PC-3 (cell line): ENCODE data around the gene SPHK2. TPM values are rescaled to one million over a fixed set of nuclear protein-coding genes. Genes with fewer than 3 reads are reported as not detected.

Experiments used
- ATAC-seq: fragments of 200-7000 bp; cut with Tn5 transposase; 2 replicates; pipeline ENCODE4 v1.9.1; 2020; ENCODE audit warnings: mild to moderate bottlenecking, moderate library complexity
- BruUV-seq: library from RNA; stranded (reverse); fragments of 400-500 nt; replicated peaks from 2 replicates; lab custom pipeline; 2021; lab: Mats Ljungman, UMichigan
- CTCF ChIA-PET: fragments of 300-600 bp; sonication (Branson Sonifier 250); formaldehyde crosslinking; loops from one replicate; lab custom pipeline; 2022; ENCODE audit warnings: antibody characterized with exemption; lab: Charles Lee
- POLR2A ChIA-PET: fragments of 300-600 bp; sonication (Branson Sonifier 250); formaldehyde crosslinking; loops from one replicate; lab custom pipeline; 2022; ENCODE audit warnings: antibody characterized with exemption; ENCODE audit not compliant: unreplicated experiment; lab: Charles Lee
- DNase-seq: peaks from one replicate; pipeline ENCODE4 v3.0.0-alpha.2; 2015
- H2AFZ ChIP-seq: fragments of 300-600 bp; sonication (generic); 2 replicates; pipeline ENCODE4 v1.6.0; 2016; ENCODE audit warnings: antibody characterized with exemption, low read length
- H3F3A ChIP-seq: fragments of 300-600 bp; sonication (generic); one replicate; pipeline ENCODE4 v1.6.0; 2017; ENCODE audit warnings: antibody characterized with exemption, low read length, control low read depth, mild to moderate bottlenecking; ENCODE audit not compliant: unreplicated experiment
- H3K27ac ChIP-seq: fragments of 300-600 bp; sonication (generic); 2 replicates; pipeline ENCODE4 v1.5.1; 2016; ENCODE audit warnings: mild to moderate bottlenecking, low read length
- H3K27me3 ChIP-seq: fragments of 300-600 bp; sonication (generic); 2 replicates; pipeline ENCODE4 v1.6.1; 2016; ENCODE audit warnings: low read length, mixed read lengths
- H3K36me3 ChIP-seq: fragments of 300-600 bp; sonication (generic); 2 replicates; pipeline ENCODE4 v1.6.1; 2016; ENCODE audit warnings: low read depth, mixed run types, low read length, mixed read lengths
- H3K4me1 ChIP-seq: fragments of 300-600 bp; sonication (generic); 2 replicates; pipeline ENCODE4 v1.5.1; 2016; ENCODE audit warnings: low read length; ENCODE audit not compliant: insufficient read depth
- H3K4me2 ChIP-seq: fragments of 300-600 bp; sonication (generic); 2 replicates; pipeline ENCODE4 v1.6.0; 2016; ENCODE audit warnings: low read length
- H3K4me3 ChIP-seq: fragments of 300-600 bp; sonication (generic); 2 replicates; pipeline ENCODE4 v1.5.1; 2016; ENCODE audit warnings: mild to moderate bottlenecking, low read length, mixed read lengths
- H3K79me2 ChIP-seq: fragments of 300-600 bp; sonication (generic); 2 replicates; pipeline ENCODE4 v1.6.1; 2017; ENCODE audit warnings: low read length, mixed read lengths
- H3K9ac ChIP-seq: fragments of 300-600 bp; sonication (generic); 2 replicates; pipeline ENCODE4 v1.6.0; 2016; ENCODE audit warnings: mild to moderate bottlenecking, low read length
- H3K9me2 ChIP-seq: fragments of 300-600 bp; sonication (generic); replicated peaks from 2 replicates; pipeline ENCODE4 v1.6.1; 2016; ENCODE audit warnings: mixed run types, low read length, mixed read lengths
- H3K9me3 ChIP-seq: fragments of 300-600 bp; sonication (generic); 2 replicates; pipeline ENCODE4 v1.6.1; 2016; ENCODE audit warnings: low read length, mixed read lengths
- H4K20me1 ChIP-seq: fragments of 300-600 bp; sonication (generic); 2 replicates; pipeline ENCODE4 v1.6.1; 2016; ENCODE audit warnings: low read length, mixed read lengths
- EZH2 ChIP-seq: fragments of 300-600 bp; sonication (generic); IDR thresholded peaks from one replicate; pipeline ENCODE4 v1.6.1; 2017; ENCODE audit warnings: antibody characterized with exemption, mild to moderate bottlenecking, low read length; ENCODE audit not compliant: unreplicated experiment
- EZH2phosphoT487 ChIP-seq: fragments of 300-600 bp; sonication (generic); IDR thresholded peaks from 2 replicates; pipeline ENCODE4 v1.6.1; 2018; ENCODE audit warnings: mild to moderate bottlenecking, antibody characterized with exemption, low read length, borderline replicate concordance
- intact Hi-C: fragments of 100-400 bp; cut with micrococcal nuclease; formaldehyde crosslinking; loops from 2 replicates; pipeline ENCODE4 v1.9.0; 2023
- total RNA-seq: library from RNA; depleted of rRNA; stranded (reverse); fragments of >200 nt; gene quantifications from 2 replicates; pipeline ENCODE4 v1.2.3, GENCODE V29; 2014
- TF ChIP-seq, protein P1 (sequence below): fragments of 300-600 bp; sonication (generic); conservative IDR thresholded peaks from 2 replicates; pipeline ENCODE4 v1.5.1; 2017; ENCODE audit warnings: antibody characterized with exemption, low read depth, mild to moderate bottlenecking, low read length

Gene SPHK2
- total RNA-seq, 1 experiment from 2014 or later = 8.5 TPM

GRCh38 chr19:48607359-48607755 lies 11.9 kb upstream of the SPHK2 start:
- no peak overlapping the region for H2AFZ ChIP-seq
- H3K4me1 ChIP-seq = no peaks in the 10 kb centered on the region
- H4K20me1 ChIP-seq = no peaks in the 10 kb centered on the region
- no peaks in the 10 kb centered on the region for H3K9me2 ChIP-seq
- TF ChIP-seq EZH2 (no peak), EZH2phosphoT487 (no peak)
- TF ChIP-seq, protein P1, sequence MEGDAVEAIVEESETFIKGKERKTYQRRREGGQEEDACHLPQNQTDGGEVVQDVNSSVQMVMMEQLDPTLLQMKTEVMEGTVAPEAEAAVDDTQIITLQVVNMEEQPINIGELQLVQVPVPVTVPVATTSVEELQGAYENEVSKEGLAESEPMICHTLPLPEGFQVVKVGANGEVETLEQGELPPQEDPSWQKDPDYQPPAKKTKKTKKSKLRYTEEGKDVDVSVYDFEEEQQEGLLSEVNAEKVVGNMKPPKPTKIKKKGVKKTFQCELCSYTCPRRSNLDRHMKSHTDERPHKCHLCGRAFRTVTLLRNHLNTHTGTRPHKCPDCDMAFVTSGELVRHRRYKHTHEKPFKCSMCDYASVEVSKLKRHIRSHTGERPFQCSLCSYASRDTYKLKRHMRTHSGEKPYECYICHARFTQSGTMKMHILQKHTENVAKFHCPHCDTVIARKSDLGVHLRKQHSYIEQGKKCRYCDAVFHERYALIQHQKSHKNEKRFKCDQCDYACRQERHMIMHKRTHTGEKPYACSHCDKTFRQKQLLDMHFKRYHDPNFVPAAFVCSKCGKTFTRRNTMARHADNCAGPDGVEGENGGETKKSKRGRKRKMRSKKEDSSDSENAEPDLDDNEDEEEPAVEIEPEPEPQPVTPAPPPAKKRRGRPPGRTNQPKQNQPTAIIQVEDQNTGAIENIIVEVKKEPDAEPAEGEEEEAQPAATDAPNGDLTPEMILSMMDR = no peak
- no peaks in the 10 kb centered on the region for H3F3A ChIP-seq
- no peaks in the 10 kb centered on the region for H3K27me3 ChIP-seq
- no TSS peak for BruUV-seq
- no peak overlapping the region for H3K27ac ChIP-seq
- CTCF ChIA-PET = interaction anchor here (0.6 kb wide), 1 partner anchor 92 kb away, joined by 12 read pairs; no protein-coding TSS in a partner anchor
- intact Hi-C loops = no loop called here
- H3K36me3 ChIP-seq = no peaks in the 10 kb centered on the region
- H3K9me3 ChIP-seq = no peaks in the 10 kb centered on the region
- H3K4me3 ChIP-seq = no peak overlapping the region
- no peak for ATAC-seq
- POLR2A ChIA-PET = no interaction called here
- no peaks in the 10 kb centered on the region for H3K79me2 ChIP-seq
- no peak overlapping the region for H3K9ac ChIP-seq
- DNase-seq = no peak
- no peak overlapping the region for H3K4me2 ChIP-seq

DNA sequence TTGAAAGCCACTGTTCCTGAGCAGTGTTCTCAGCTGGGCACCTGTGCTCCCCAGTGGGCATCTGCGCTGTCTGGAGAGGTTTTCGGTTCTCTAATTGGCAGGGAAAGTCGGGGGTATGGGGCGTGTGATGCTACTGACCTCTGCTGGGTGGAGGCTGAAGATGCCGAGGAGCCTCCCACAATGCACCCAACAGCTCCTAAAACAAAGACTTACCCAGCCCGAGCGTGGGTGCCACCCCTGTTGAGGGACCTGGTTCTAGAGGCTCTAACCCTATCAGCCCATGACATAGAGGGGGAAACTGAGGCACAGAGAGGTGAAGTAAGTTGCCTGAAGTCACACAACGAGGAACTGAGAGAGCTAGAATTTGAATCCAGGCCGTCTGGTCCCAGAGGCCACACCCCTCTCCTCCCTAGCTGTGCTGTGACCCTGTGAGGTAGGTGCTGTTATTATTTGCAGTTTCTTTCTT lies 10.5 kb upstream of the SPHK2 start:
- H3K4me2 ChIP-seq = no peak overlapping the region
- no peaks in the 10 kb centered on the region for H3K9me3 ChIP-seq
- POLR2A ChIA-PET = no interaction called here
- BruUV-seq = no TSS peak
- no peaks in the 10 kb centered on the region for H3K27me3 ChIP-seq
- CTCF ChIA-PET = interaction anchor here (0.7 to 1.0 kb wide), 2 partner anchors 25 to 55 kb away, joined by 4 to 5 read pairs; no protein-coding TSS in a partner anchor
- intact Hi-C loops = no loop called here
- H4K20me1 ChIP-seq = no peaks in the 10 kb centered on the region
- H3K36me3 ChIP-seq = no peaks in the 10 kb centered on the region
- H2AFZ ChIP-seq = 0 out of 2 replicates have a peak overlapping the region, but pooled peaks have one; percentile 50
- TF ChIP-seq EZH2phosphoT487 = no peak
- TF ChIP-seq, protein P1 = peak; percentile 55
- ATAC-seq (peak; percentile 78), DNase-seq (peak; percentile 35)
- no peak overlapping the region for H3K4me3 ChIP-seq
- no peak overlapping the region for H3K9ac ChIP-seq
- no peaks in the 10 kb centered on the region for H3K9me2 ChIP-seq
- no peak overlapping the region for H3K27ac ChIP-seq
- H3F3A ChIP-seq = no peaks in the 10 kb centered on the region
- no peaks in the 10 kb centered on the region for H3K79me2 ChIP-seq
- no peaks in the 10 kb centered on the region for H3K4me1 ChIP-seq

DNA sequence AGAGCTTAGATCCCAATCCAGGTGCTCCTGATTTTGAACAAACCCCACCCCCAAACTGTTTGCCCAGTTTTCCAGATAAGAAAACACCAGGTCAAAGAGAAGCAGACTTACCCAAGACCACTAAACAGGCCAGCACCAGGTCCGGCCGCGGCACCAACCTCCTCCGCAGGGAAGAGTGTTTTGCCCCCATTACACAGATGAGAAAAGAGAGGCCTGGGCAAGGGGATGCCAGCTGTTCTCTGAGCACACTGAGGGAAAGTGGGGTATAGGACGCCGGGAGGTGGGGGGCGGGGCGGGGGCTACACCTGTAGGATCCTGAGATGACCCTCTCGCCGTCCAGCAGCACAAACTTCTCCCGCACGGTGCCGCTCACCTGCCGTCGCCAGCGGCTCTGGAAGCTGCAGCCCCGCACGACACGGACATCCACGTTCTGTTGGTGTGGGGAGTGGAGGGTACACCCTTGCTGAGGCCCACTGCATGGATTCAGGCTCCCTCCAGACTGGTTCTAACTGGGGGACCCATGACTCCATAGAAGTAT lies 9.7 kb upstream of the SPHK2 start:
- no peaks in the 10 kb centered on the region for H3K79me2 ChIP-seq
- no peak overlapping the region for H2AFZ ChIP-seq
- TF ChIP-seq EZH2 (no peak), EZH2phosphoT487 (no peak)
- TF ChIP-seq, protein P1 = no peak
- no peak for ATAC-seq
- intact Hi-C loops = no loop called here
- H3K4me2 ChIP-seq = no peak overlapping the region
- H3K9me3 ChIP-seq = no peaks in the 10 kb centered on the region
- no peaks in the 10 kb centered on the region for H3K4me1 ChIP-seq
- no peak overlapping the region for H3K27ac ChIP-seq
- BruUV-seq = no TSS peak
- no peaks in the 10 kb centered on the region for H3F3A ChIP-seq
- H3K9ac ChIP-seq = no peak overlapping the region
- no peaks in the 10 kb centered on the region for H3K36me3 ChIP-seq
- no peaks in the 10 kb centered on the region for H3K27me3 ChIP-seq
- no peaks in the 10 kb centered on the region for H4K20me1 ChIP-seq
- ChIA-PET POLR2A (no interaction called here), CTCF (interaction anchor here (0.7 to 1.0 kb wide), 2 partner anchors 25 to 56 kb away, joined by 4 to 5 read pairs; no protein-coding TSS in a partner anchor)
- no peak for DNase-seq
- no peak overlapping the region for H3K4me3 ChIP-seq
- no peaks in the 10 kb centered on the region for H3K9me2 ChIP-seq
